ENCODE measurements around the gene PDE4A. TPM values are rescaled to one million over a fixed set of nuclear protein-coding genes. Genes with fewer than 3 reads are reported as not detected.

The PDE4A gene
- total and polyA plus RNA-seq, 2 of the 8 experiments (the other 6 are each of a cell fraction or from before 2014, with no cell fraction given): 2.0 to 4.4 TPM

DNA sequence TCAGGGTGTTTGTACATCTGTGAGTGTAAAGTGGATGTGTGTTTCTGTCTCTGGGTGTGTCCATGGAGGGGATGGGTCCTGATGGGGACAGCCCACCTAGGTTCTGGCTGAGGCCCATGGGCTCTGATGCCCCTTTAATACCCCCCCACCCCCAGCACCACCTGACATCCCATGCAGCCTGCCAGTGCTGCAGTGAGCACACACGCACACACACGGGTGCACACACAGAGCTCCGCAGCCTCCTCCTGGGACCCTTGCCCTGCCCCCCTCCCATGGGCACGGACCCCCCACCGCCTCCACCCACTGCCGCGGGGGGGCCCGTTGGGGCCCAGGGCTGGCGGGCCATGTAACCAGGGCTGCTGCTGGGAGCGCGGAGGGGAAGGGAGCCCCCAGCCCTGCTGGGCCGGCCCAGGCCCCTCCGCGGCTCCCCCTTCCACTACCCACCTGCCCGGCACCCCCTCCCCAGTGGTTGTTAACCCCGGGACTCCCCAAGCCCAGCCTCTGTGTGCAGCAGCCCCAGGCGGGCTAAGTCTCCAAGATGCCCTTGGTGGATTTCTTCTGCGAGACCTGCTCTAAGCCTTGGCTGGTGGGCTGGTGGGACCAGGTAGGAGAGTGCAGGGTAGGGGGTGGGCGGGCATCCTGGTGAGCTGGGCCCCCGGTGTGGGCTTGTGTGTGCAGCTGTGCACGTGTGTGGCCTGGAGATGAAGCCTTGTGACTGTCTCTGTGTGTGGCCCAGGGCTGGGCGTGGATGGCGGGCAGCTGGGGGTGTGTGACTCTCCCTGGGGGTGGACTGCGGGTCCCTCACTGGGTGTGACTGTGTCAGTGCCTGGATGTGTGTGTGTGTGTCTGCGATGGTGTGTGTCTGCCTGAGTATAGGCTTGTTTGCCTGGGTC, 32.6 kb downstream of the PDE4A start (continued):
- TF ChIP-seq HDAC2 (IDR thresholded peaks at IDR 0.05; ENCODE audit: borderline replicate concordance in 1 of 2, low read depth in 2 of 2, low read length in 2 of 2) (no peak), RNF2 (IDR thresholded peaks at IDR 0.05; ENCODE audit: borderline replicate concordance, low read depth, low read length, missing control alignments, poor library complexity, severe bottlenecking) (no peak), POLR2AphosphoS5 (IDR thresholded peaks at IDR 0.05; ENCODE audit: low read depth, low read length) (no peak), TCF12 (IDR thresholded peaks at IDR 0.05; ENCODE audit: low read depth, low read length) (no peak), CBX5 (IDR thresholded peaks at IDR 0.05; ENCODE audit: low read depth, low read length) (no peak), POU5F1 (IDR thresholded peaks at IDR 0.05; ENCODE audit: low read depth, low read length) (no peak)

All from H1 (cell line).